ENCODE results near the gene NES.

The NES gene

GRCh38 chr1:156705918-156706656 lies 28.9 kb upstream of the NES start (continued):
- TF ChIP-seq ZNF518A (tag by site-specific recombination; conservative IDR thresholded peaks at IDR 0.05; ENCODE audit: low read depth) (no peak), ELK4 (IDR thresholded peaks at IDR 0.05; ENCODE audit: borderline replicate concordance, low read depth, low read length) (no peak), ZNF26 (tag by site-specific recombination; IDR thresholded peaks at IDR 0.05) (no peak), ZNF707 (tag by site-specific recombination; IDR thresholded peaks at IDR 0.05) (no peak), ZNF426 (tag by site-specific recombination; IDR thresholded peaks at IDR 0.05) (no peak), ZNF433 (tag by site-specific recombination; IDR thresholded peaks at IDR 0.05; ENCODE audit: low read depth) (no peak), SCRT1 (tag by site-specific recombination; IDR thresholded peaks at IDR 0.05; ENCODE audit: borderline replicate concordance) (no peak), ZNF223 (tag by site-specific recombination; IDR thresholded peaks at IDR 0.05) (no peak), ZNF548 (tag by site-specific recombination; IDR thresholded peaks at IDR 0.05) (no peak), ZNF488 (tag by site-specific recombination; IDR thresholded peaks at IDR 0.05) (no peak), OSR2 (tag by site-specific recombination; IDR thresholded peaks at IDR 0.05) (no peak), KLF7 (tag by site-specific recombination; IDR thresholded peaks at IDR 0.05; ENCODE audit: borderline replicate concordance) (peak; percentile 75), ZNF837 (tag by site-specific recombination; IDR thresholded peaks at IDR 0.05) (no peak), WT1 (tag by site-specific recombination; IDR thresholded peaks at IDR 0.05) (peak; percentile 85), MZF1 (tag by site-specific recombination; IDR thresholded peaks at IDR 0.05; ENCODE audit: borderline replicate concordance) (peak; percentile 90), MEIS1 (CRISPR knock-in tag; IDR thresholded peaks at IDR 0.05; ENCODE audit: borderline replicate concordance) (no peak), INSM2 (tag by site-specific recombination; IDR thresholded peaks at IDR 0.05) (0 out of 2 replicates have a peak, but pooled peaks have one; percentile 8), ZNF184 (tag by site-specific recombination; IDR thresholded peaks at IDR 0.05) (no peak; the same call in 1 of the 2 replicates), ZNF701 (tag by site-specific recombination; IDR thresholded peaks at IDR 0.05) (no peak), ZSCAN4 (tag by site-specific recombination; IDR thresholded peaks at IDR 0.05) (no peak; the same call in 1 of the 2 replicates), SALL2 (tag by site-specific recombination; IDR thresholded peaks at IDR 0.05; ENCODE audit: borderline replicate concordance) (no peak), ZFP3 (tag by site-specific recombination; IDR thresholded peaks at IDR 0.05; ENCODE audit: low read depth) (no peak), ZNF248 (tag by site-specific recombination; IDR thresholded peaks at IDR 0.05) (no peak), ZNF404 (tag by site-specific recombination; IDR thresholded peaks at IDR 0.05) (no peak), ZNF549 (tag by site-specific recombination; IDR thresholded peaks at IDR 0.05) (no peak), ZBTB1 (tag by site-specific recombination; IDR thresholded peaks at IDR 0.05) (no peak), ZBTB20 (tag by site-specific recombination; IDR thresholded peaks at IDR 0.05) (peak; percentile 19; the same call in 1 of the 2 replicates), ZNF112 (tag by site-specific recombination; IDR thresholded peaks at IDR 0.05) (no peak), ZNF654 (tag by site-specific recombination; IDR thresholded peaks at IDR 0.05; ENCODE audit: low read depth) (peak; percentile 86)

Data from HEK293 (cell line).